Effector CD4-positive, alpha-beta T cell (primary cell): Measurements from ENCODE around the gene SPATA31C2. TPM values are rescaled to one million over a fixed set of nuclear protein-coding genes. Genes with fewer than 3 reads are reported as not detected.
A peak's percentile ranks its signal among the peaks of the same experiment; 100 is the strongest.
"Not testable (repeated sequence)": the region's sequence is repeated elsewhere in the genome, so short reads cannot be mapped to it uniquely, and the experiment has no call there.

Experiments used
- DNase-seq: peaks from one replicate; pipeline ENCODE4 v3.0.0-alpha.2; 2020
- total RNA-seq: gene quantifications from one replicate; lab custom pipeline; 2026; lab: John Stamatoyannopoulos, UW

Gene SPATA31C2
- total RNA-seq: not detected

GRCh38 chr9:88138375-88138774 lies at the start of gene SPATA31C2:
TSS of gene SPATA31C2 (minus strand) at chr9:88138475. CDS start at chr9:88138446, 29 bp downstream.
- not testable (repeated sequence) for DNase-seq

GRCh38 chr9:88187631-88188030 lies 49.4 kb upstream of the SPATA31C2 start:
- DNase-seq: no peak

- no peak for DNase-seq
These were observed 48.3 kb upstream of the SPATA31C2 start for GRCh38 chr9:88186495-88187110.

GRCh38 chr9:88184976-88185375 lies 46.7 kb upstream of the SPATA31C2 start:
- DNase-seq: no peak

GRCh38 chr9:88183798-88184495 lies 45.7 kb upstream of the SPATA31C2 start:
- DNase-seq: no peak

GRCh38 chr9:88182501-88182900 lies 44.2 kb upstream of the SPATA31C2 start:
- no peak for DNase-seq

GRCh38 chr9:88180081-88180765 lies 41.9 kb upstream of the SPATA31C2 start:
- DNase-seq: no peak

GRCh38 chr9:88179062-88179521 lies 40.8 kb upstream of the SPATA31C2 start:
- no peak for DNase-seq

GRCh38 chr9:88178641-88179040 lies 40.4 kb upstream of the SPATA31C2 start:
- no peak for DNase-seq

GRCh38 chr9:88177371-88177770 lies 39.1 kb upstream of the SPATA31C2 start:
- DNase-seq: no peak

- no peak for DNase-seq
These were observed 36.0 kb upstream of the SPATA31C2 start for GRCh38 chr9:88174324-88174723.

GRCh38 chr9:88173378-88173999 lies 35.2 kb upstream of the SPATA31C2 start:
- peak; percentile 29 for DNase-seq

GRCh38 chr9:88169700-88170099 lies 31.4 kb upstream of the SPATA31C2 start:
- no peak for DNase-seq

GRCh38 chr9:88168564-88168963 lies 30.3 kb upstream of the SPATA31C2 start:
- DNase-seq: no peak

GRCh38 chr9:88166660-88167059 lies 28.4 kb upstream of the SPATA31C2 start:
- DNase-seq: no peak

- no peak for DNase-seq
These were observed 26.6 kb upstream of the SPATA31C2 start for GRCh38 chr9:88164850-88165249.

- no peak for DNase-seq
These were observed 22.9 kb upstream of the SPATA31C2 start for GRCh38 chr9:88161144-88161543.

- no peak for DNase-seq
These were observed 5.8 kb upstream of the SPATA31C2 start for GRCh38 chr9:88143957-88144625.

- DNase-seq: no peak
These were observed 4.9 kb upstream of the SPATA31C2 start for GRCh38 chr9:88143179-88143578.

GRCh38 chr9:88133552-88133951 lies 4.7 kb downstream of the SPATA31C2 start:
- not testable (repeated sequence) for DNase-seq

- DNase-seq: not testable (repeated sequence)
These were observed 8.7 kb downstream of the SPATA31C2 start for GRCh38 chr9:88129556-88129955.

- DNase-seq: not testable (repeated sequence)
These were observed 10.5 kb downstream of the SPATA31C2 start for GRCh38 chr9:88127700-88128300.
